ENCODE measurements around the gene UROS.

GRCh38 chr10:125799451-125800182 is 23.4 kb downstream of the UROS start:
- TF ChIP-seq EZH2phosphoT487 (IDR thresholded peaks at IDR 0.05; ENCODE audit: borderline replicate concordance) (no peak), CTCF (conservative IDR thresholded peaks at IDR 0.05; ENCODE audit: low read length) (no peak)

Data from Loucy (cell line).